Measurements from ENCODE around the gene TEC. TPM values are rescaled to one million over a fixed set of nuclear protein-coding genes. Genes with fewer than 3 reads are reported as not detected.

The TEC gene
- polyA plus RNA-seq, 1 donor (not counting 4 experiments of a cell fraction or from before 2014, with no cell fraction given): 0.39 TPM

DNA sequence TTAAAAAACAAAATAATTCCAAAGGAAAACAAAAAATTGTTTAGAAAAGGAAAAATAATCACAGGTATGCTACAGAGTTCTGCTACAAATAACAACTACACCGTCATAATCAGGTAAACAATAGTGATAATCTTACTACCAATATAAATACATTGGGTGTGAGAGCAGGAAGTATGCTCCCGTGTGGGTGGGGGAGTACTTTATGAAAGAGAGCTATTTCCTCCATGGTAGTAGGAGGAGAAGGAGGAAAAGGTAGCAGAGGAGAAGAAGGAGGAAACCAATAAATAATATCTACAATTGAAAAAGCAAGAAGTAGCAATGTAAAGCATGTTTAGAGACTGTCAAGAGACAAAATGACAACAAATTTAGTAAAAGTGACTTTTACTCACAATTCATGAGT, 35.1 kb downstream of the TEC start:
- H3K9me3 ChIP-seq (ENCODE audit: control insufficient read depth, low read depth, low read length): no peaks in the 10 kb centered on the region
- DNase-seq (ENCODE audit: low read depth, low spot score) (no peak), FAIRE-seq (no peak)
- H3K9ac ChIP-seq (ENCODE audit: control insufficient read depth, extremely low read depth, insufficient read depth, low read length): no peak overlapping the region
- H3K9me1 ChIP-seq (ENCODE audit: control insufficient read depth, extremely low read depth, insufficient read depth, low read length): no peaks in the 10 kb centered on the region
- TF ChIP-seq EZH2 (IDR thresholded peaks at IDR 0.05; ENCODE audit: low read length): no peak
- TF ChIP-seq, protein P1, sequence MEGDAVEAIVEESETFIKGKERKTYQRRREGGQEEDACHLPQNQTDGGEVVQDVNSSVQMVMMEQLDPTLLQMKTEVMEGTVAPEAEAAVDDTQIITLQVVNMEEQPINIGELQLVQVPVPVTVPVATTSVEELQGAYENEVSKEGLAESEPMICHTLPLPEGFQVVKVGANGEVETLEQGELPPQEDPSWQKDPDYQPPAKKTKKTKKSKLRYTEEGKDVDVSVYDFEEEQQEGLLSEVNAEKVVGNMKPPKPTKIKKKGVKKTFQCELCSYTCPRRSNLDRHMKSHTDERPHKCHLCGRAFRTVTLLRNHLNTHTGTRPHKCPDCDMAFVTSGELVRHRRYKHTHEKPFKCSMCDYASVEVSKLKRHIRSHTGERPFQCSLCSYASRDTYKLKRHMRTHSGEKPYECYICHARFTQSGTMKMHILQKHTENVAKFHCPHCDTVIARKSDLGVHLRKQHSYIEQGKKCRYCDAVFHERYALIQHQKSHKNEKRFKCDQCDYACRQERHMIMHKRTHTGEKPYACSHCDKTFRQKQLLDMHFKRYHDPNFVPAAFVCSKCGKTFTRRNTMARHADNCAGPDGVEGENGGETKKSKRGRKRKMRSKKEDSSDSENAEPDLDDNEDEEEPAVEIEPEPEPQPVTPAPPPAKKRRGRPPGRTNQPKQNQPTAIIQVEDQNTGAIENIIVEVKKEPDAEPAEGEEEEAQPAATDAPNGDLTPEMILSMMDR (optimal IDR thresholded peaks at IDR 0.05 in 1 of 3, IDR thresholded peaks at IDR 0.05 in 1 of 3, conservative IDR thresholded peaks at IDR 0.05 in 1 of 3; ENCODE audit: extremely low read depth in 1 of 3, insufficient read depth in 2 of 3, low read length in 3 of 3): no peak
- H3K79me2 ChIP-seq (ENCODE audit: control insufficient read depth, insufficient read depth, low read length): no peaks in the 10 kb centered on the region
- dilution Hi-C loops (cut with MboI; ENCODE audit: extremely low pct_ligation_motif_present, low sequenced_read_pairs): no loop called here
- H3K36me3 ChIP-seq (ENCODE audit: control insufficient read depth in 2 of 2, extremely low read depth in 1 of 2, insufficient read depth in 2 of 2, low read length in 2 of 2): no peaks in the 10 kb centered on the region
- H3K27ac ChIP-seq (ENCODE audit: control insufficient read depth, insufficient read depth, low read length): no peak overlapping the region
- no peak overlapping the region for H3K4me2 ChIP-seq (ENCODE audit: control insufficient read depth, extremely low read depth, insufficient read depth, low read depth, low read length)
- H2AFZ ChIP-seq (ENCODE audit: control insufficient read depth, low read length): no peak overlapping the region
- no peaks in the 10 kb centered on the region for H4K20me1 ChIP-seq (ENCODE audit: control insufficient read depth, extremely low read depth, insufficient read depth, low read length)
- H3K4me3 ChIP-seq (ENCODE audit: control insufficient read depth in 2 of 3, extremely low read depth in 1 of 3, insufficient read depth in 2 of 3, low read depth in 1 of 3, low read length in 3 of 3): no peak overlapping the region
- peaks cover 2% of the 10 kb centered on the region for H3K4me1 ChIP-seq (ENCODE audit: control insufficient read depth, extremely low read depth, insufficient read depth, low read length)
- H3K27me3 ChIP-seq (ENCODE audit: control insufficient read depth, extremely low read depth, insufficient read depth, low read length): no peaks in the 10 kb centered on the region

DNA sequence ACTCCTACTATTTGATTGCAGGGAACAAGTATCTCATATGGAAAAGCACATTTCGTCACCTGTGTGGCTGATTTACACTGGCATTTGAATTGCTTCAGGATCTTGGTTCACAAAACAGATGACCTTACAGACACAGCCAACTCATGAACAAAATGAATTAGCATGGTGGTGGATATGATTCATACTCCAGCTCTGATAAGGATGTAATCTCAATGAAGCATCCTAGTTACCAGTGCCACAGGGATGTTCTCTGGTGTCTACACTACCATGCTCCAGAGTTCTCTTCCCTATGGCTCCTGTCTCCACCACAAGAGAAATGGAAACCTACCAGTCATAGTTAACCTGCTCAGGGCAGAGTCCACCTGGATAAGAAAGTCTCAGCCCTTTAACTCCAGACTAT, 40.7 kb downstream of the TEC start:
- no peak overlapping the region for H3K4me3 ChIP-seq (ENCODE audit: control insufficient read depth in 2 of 3, extremely low read depth in 1 of 3, insufficient read depth in 2 of 3, low read depth in 1 of 3, low read length in 3 of 3)
- no peak overlapping the region for H3K9ac ChIP-seq (ENCODE audit: control insufficient read depth, extremely low read depth, insufficient read depth, low read length)
- H3K36me3 ChIP-seq (ENCODE audit: control insufficient read depth in 2 of 2, extremely low read depth in 1 of 2, insufficient read depth in 2 of 2, low read length in 2 of 2): no peaks in the 10 kb centered on the region
- no peaks in the 10 kb centered on the region for H3K9me1 ChIP-seq (ENCODE audit: control insufficient read depth, extremely low read depth, insufficient read depth, low read length)
- no peaks in the 10 kb centered on the region for H3K79me2 ChIP-seq (ENCODE audit: control insufficient read depth, insufficient read depth, low read length)
- H3K9me3 ChIP-seq (ENCODE audit: control insufficient read depth, low read depth, low read length): no peaks in the 10 kb centered on the region
- H2AFZ ChIP-seq (ENCODE audit: control insufficient read depth, low read length): no peak overlapping the region
- no peak overlapping the region for H3K27ac ChIP-seq (ENCODE audit: control insufficient read depth, insufficient read depth, low read length)
- H3K4me2 ChIP-seq (ENCODE audit: control insufficient read depth, extremely low read depth, insufficient read depth, low read depth, low read length): no peak overlapping the region
- no peaks in the 10 kb centered on the region for H3K27me3 ChIP-seq (ENCODE audit: control insufficient read depth, extremely low read depth, insufficient read depth, low read length)
- DNase-seq (ENCODE audit: low read depth, low spot score) (no peak), FAIRE-seq (peak; percentile 34)
- dilution Hi-C loops (cut with MboI; ENCODE audit: extremely low pct_ligation_motif_present, low sequenced_read_pairs): no loop called here
- H3K4me1 ChIP-seq (ENCODE audit: control insufficient read depth, extremely low read depth, insufficient read depth, low read length): peaks cover 7% of the 10 kb centered on the region
- H4K20me1 ChIP-seq (ENCODE audit: control insufficient read depth, extremely low read depth, insufficient read depth, low read length): no peaks in the 10 kb centered on the region
- TF ChIP-seq, protein P1 (optimal IDR thresholded peaks at IDR 0.05 in 1 of 3, IDR thresholded peaks at IDR 0.05 in 1 of 3, conservative IDR thresholded peaks at IDR 0.05 in 1 of 3; ENCODE audit: extremely low read depth in 1 of 3, insufficient read depth in 2 of 3, low read length in 3 of 3): no peak
- no peak for TF ChIP-seq EZH2 (IDR thresholded peaks at IDR 0.05; ENCODE audit: low read length)

All from keratinocyte (primary cell).